Epithelial cell of prostate (primary cell): ENCODE measurements around the gene USP9X.
"Not testable (repeated sequence)": the region's sequence is repeated elsewhere in the genome, so short reads cannot be mapped to it uniquely, and the experiment has no call there.

ENCODE experiments used
- DNase-seq: peaks from one replicate; pipeline ENCODE4 v3.0.0-alpha.2; 2011; ENCODE audit warnings: low read depth, low spot score
- H3K27ac ChIP-seq: fragments of 450-650 bp; 2 replicates; pipeline ENCODE4 v1.5.1; 2017; ENCODE audit warnings: mild to moderate bottlenecking

The USP9X gene

GRCh38 chrX:41116948-41117347, 31.7 kb downstream of the USP9X start:
- H3K27ac ChIP-seq = no peak overlapping the region
- DNase-seq = no peak

DNA sequence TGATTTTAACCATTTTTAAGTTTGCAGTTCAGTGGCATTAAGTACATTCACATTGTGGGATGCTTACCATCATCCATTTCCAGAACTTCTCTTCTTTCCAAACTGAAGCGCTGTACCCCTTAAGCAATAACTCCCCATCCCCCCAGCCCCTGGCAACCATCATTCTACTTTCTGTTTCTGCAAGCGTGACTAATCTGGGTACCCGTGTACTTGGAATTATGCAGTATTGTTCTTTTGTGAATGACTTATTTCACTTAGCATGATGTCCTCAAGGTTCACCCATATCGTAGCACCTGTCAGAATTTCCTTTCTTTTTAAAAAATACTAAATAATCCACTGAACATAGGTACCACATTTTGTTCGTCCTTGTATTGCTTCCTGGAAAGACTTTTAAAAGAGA, 32.9 kb downstream of the USP9X start:
- no peak overlapping the region for H3K27ac ChIP-seq
- DNase-seq = no peak

DNA sequence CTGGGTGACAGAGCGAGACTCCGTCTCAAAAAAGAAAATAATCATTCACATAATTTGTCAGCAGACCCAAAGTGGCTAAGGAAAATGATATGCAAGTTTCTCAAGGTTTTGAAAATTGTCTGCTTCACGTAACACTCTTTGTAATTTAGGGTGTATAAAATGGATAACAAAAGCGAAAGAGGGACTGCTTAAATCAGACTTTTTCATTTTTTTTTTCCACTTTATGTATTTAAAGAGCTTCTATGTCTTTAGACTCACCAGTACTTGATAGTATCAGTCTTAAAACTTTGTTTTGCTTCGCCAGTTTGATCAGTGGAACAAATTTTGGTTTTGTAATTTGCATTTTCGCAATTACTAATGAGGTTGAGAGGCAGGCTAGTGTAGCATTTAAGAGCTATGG, 34.6 kb downstream of the USP9X start:
- no peak for DNase-seq
- no peak overlapping the region for H3K27ac ChIP-seq

DNA sequence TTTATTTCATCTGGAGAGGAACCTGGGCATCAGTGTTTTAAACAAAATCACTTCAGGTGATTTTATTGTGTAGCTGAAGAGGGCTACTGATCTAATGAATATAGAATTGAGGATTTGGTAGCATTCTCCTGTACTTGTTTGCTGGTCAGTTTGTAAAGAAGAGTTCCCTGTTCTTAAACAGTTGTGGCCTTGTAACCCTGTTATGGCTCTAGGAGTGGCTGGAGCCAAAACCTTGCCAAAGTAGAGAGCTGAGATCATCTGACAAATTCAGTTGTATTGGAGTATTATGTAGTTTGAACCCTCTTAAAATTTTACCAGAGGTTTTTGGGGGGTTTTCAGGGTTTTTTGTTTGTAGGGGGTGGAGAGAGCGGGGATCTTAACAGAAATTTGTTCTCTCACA, 36.5 kb downstream of the USP9X start:
- DNase-seq = no peak
- no peak overlapping the region for H3K27ac ChIP-seq

GRCh38 chrX:41122664-41123257, 37.5 kb downstream of the USP9X start:
- no peak overlapping the region for H3K27ac ChIP-seq
- DNase-seq = no peak

- no peak overlapping the region for H3K27ac ChIP-seq
- no peak for DNase-seq
Observed at GRCh38 chrX:41127477-41128192, 42.4 kb downstream of the USP9X start.

GRCh38 chrX:41128955-41129354, 43.7 kb downstream of the USP9X start:
- no peak for DNase-seq
- H3K27ac ChIP-seq = no peak overlapping the region

DNA sequence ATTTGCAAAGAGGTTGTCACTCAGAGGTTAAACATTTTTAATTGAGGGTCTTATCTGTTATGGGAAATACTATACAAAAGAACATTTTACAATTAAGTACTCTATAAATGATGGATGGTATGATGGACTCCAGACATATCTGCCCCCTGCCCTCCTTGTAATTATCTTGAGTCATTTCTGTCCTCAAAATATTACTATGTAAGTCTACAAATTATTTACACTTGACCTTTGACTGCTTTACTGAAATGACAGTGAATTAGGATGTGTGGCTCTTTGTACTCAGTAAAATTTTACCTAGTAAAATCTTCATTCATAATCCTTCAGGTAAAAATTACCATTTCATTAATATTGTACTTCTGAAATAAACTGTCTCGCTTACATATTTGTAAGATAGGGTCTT, 46.5 kb downstream of the USP9X start:
- no peak for DNase-seq
- H3K27ac ChIP-seq = no peak overlapping the region

DNA sequence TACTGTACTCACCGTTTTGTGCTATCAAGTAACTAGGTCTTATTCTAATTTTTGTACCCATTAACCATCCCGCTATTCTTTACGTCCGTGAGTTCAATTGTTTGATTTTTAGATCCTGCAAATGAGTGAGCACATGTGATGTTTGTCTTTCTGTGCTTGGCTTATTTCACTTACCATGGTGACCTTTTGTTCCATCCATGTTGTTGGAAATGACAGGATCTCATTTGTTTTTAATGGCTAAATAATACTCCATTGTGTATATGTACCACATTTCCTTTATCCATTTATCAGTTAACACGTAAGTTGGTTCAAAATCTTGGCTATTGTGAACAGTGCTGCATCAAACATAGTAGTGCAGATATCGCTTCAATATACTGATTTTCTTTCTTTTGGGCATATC, 48.3 kb downstream of the USP9X start:
- no peak for DNase-seq
- H3K27ac ChIP-seq = no peak overlapping the region

- H3K27ac ChIP-seq = no peak overlapping the region
- DNase-seq = no peak
Observed at GRCh38 chrX:41137589-41137988, 52.3 kb downstream of the USP9X start.

DNA sequence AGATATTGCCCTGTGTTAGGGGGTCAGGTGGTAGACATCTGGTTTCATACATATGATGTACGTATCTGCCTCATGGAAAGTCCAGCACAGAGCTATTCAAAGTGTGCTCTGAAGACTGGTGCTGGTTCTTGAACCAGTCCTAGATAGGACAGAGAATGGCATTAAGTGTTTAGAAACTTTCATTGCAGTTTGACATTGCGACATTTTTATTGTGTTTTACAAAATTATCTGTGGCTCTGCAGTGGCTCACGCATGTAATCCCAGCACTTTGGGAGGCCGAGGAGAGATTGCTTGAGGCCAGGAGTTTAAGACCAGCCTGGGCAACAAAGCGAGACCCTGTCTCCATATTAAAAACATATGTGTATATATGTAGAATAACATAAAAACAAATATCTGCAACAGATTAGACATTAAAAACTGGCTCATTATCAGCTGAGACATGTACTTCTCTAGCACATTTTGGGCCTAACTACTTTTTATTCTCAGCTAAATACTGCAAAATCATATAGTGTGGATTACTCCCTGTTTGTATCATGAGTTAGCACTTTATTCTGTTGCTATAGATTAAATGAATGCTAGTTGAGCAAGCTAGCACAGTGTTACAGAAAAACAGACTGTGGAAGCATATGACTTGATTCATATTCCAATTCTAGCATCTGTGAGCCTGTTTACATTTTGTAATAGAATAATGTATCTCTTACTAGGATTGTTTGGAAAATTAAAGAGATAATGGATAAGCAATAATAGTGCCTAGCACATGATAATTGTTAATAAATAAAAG, 57.1 kb downstream of the USP9X start:
- no peak overlapping the region for H3K27ac ChIP-seq
- DNase-seq = no peak

DNA sequence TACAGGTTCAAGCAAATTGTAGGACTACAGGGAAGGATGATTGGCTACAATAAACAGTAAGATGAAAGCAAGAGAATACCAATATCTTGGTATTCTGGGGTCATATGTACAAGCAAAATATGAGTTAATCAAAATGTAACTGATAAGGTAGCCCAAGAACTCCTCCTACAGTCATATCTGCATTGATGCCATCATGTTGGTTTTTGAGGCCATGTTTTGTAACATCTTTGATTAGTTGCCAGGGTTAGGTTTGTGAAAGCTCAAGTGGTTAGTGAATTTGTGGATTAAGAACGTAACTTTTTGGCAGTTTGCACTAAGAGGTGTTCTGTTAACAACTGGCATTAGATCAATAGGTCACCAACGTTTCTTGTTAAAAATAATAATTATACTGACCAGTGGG, 59.6 kb downstream of the USP9X start:
- no peak for DNase-seq
- peak overlapping the region; percentile 48 for H3K27ac ChIP-seq

DNA sequence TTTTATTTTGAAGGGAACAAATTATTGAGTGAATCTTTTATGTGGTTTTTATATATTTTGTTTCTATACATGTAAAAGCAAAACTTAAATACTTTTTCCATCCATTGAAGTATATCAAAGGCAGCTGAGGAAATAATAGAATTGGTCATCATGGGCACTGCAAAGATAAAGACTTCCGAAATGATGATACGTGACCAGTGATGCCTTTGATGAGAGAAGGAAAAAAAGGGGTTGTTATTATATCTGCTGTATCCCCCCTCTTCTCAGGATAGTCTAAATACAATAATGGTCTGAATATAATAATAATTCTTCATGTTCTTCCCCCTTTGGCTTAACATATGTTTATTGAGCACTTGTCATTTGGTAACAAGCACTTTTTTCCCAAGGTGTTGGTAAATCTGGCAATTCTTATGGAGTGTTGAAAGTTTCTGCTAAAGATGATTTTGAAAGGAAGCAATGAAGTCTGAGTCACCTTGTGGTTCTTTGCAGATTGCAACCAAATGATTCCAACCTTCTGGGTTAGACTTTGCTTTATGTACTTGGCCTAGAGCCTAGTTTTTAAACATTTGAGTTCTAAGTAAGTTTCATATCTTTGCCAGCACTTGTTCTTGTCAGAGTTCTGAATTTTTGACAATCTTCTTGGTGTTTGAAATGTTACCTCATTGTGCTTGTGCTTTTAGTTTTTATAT, 60.8 kb downstream of the USP9X start:
- peak; percentile 16 for DNase-seq

DNA sequence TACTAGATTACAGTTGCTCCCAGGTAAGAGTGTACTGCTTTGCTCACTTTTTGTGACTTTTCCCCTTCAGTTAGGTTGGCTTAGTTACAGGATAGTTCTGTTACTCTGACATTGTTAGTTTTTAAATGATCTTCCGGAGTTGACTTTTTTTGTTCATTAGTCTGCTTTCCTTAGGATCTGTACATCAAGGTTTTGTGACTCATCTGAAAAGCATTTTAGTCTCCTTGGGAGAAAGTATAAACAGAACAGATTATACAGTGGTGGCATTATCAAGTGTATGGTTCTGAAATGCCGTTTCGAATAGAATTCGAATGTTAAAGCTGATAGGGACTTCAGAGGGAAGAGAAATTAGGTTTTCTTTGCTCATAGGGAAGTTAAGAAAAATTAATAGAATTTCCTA, 63.3 kb downstream of the USP9X start:
- no peak overlapping the region for H3K27ac ChIP-seq

More for the DNA sequence above, 60.8 kb downstream of the USP9X start:
- peak overlapping the region; percentile 48 for H3K27ac ChIP-seq

GRCh38 chrX:41150043-41150442, 64.8 kb downstream of the USP9X start:
- H3K27ac ChIP-seq = no peak overlapping the region

More for the DNA sequence above, 63.3 kb downstream of the USP9X start:
- DNase-seq = no peak

GRCh38 chrX:41151726-41152125, 66.5 kb downstream of the USP9X start:
- DNase-seq, H3K27ac ChIP-seq: not testable (repeated sequence)

More at GRCh38 chrX:41150043-41150442, 64.8 kb downstream of the USP9X start:
- DNase-seq = no peak

DNA sequence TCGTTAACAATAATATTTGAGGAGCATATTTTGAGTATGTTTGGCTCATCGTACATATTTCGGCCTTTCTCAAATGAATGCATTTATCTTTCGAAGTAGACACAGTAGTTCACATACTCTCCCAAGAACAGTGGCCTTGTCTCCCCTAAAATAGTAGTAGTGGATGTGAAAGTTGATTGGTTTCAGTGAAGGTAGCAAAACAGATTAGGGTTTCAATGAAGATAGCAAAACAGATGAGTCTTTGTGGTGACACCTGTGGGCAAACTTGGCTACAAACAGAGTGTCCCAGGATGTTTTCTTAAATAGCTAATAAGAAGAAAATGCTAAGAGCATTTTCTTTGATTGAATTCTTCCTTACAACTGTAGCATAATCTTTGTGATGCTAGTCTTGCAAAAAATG, 67.0 kb downstream of the USP9X start:
- peak overlapping the region; percentile 61 for H3K27ac ChIP-seq
- DNase-seq = no peak

DNA sequence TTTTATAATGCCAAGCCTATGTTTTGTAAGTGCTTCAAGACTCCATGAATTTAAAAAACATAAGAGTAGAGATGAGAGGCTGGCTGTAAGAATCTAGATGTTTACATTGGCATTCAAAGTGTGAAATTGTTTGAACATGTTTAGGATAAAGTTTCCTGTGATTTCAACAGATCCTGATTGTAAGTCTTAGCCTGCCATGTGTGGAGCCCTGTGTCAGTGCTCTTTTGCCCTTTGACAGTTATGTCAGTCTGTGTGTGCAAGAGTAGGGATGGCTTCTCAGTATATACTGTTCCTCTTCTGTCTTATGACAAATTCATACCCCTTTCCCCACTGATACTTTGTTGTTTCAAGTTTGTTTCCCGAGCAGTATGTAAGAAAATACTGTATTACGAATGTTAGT, 68.2 kb downstream of the USP9X start:
- DNase-seq = no peak
- H3K27ac ChIP-seq = peak overlapping the region; percentile 61

DNA sequence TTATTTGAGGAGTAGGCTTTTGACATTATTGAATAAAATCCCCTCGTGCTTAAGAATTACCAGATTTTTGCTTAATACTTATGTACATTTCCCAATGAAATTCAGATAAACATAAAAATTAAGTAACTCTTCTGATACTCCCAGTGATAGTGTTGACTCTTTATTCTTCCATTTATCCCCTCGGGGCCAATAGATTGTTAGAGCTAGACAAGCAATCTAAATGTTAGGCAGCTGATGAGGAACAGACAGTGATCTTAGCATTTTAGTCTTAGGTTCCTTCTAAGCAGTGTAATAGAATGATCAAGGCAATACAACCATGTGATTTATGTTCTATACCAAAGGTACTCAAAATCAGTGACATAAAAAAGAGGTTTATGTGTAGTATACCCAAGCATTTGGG, 68.7 kb downstream of the USP9X start:
- no peak for DNase-seq
- H3K27ac ChIP-seq = peak overlapping the region; percentile 61

- DNase-seq = no peak
- no peak overlapping the region for H3K27ac ChIP-seq
Observed at GRCh38 chrX:41164449-41164848, 79.2 kb downstream of the USP9X start.

GRCh38 chrX:41167888-41168287, 82.6 kb downstream of the USP9X start:
- DNase-seq = no peak
- no peak overlapping the region for H3K27ac ChIP-seq
